Measurements from ENCODE around the gene CACNA1B.
"Not testable (repeated sequence)": the region's sequence is repeated elsewhere in the genome, so short reads cannot be mapped to it uniquely, and the experiment has no call there.

The CACNA1B gene

GRCh38 chr9:137877506-137878122, at the start of gene CACNA1B:
CACNA1B (plus strand) TSS chr9:137877782; CDS start chr9:137877934, 152 bp downstream.
- not testable (repeated sequence) for DNase-seq

GRCh38 chr9:137827908-137828526, 49.6 kb upstream of the CACNA1B start:
- DNase-seq, result no peak

DNA sequence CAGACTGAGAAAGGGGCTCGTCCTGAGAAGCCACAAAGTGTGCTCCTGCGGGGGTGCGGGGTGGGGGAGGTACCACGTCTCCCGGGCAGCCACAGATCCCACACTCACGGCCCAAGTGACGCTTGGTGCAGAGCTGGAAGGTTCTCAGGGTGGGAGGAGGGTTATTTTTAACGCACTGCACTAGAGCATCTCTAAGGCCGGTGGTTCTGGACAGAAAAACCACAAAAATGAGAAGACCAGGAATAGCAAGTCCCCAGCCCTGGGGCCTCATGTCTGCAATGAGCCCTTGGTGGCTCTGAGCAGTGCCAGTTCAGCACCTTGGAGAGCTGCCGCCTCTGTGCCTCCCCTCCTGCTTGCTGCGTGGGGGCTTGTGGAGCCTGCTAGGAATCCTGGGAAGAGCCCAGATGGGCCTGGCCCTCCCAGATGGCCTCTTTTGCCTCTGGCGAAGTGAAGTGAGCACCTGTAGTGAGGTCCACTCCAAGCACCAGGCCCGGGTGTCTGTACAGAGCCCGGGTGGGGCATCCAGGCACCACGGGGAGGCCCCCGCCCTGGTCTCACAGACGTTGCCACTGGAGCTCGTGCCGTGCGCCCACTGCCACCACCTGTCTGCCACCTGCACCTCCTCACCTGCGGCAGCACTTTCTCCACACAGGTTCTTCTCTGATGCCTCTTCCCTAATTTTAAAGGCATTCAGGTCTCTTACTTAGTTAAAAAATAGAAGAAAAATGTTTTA, 48.9 kb upstream of the CACNA1B start:
- DNase-seq, result no peak

DNA sequence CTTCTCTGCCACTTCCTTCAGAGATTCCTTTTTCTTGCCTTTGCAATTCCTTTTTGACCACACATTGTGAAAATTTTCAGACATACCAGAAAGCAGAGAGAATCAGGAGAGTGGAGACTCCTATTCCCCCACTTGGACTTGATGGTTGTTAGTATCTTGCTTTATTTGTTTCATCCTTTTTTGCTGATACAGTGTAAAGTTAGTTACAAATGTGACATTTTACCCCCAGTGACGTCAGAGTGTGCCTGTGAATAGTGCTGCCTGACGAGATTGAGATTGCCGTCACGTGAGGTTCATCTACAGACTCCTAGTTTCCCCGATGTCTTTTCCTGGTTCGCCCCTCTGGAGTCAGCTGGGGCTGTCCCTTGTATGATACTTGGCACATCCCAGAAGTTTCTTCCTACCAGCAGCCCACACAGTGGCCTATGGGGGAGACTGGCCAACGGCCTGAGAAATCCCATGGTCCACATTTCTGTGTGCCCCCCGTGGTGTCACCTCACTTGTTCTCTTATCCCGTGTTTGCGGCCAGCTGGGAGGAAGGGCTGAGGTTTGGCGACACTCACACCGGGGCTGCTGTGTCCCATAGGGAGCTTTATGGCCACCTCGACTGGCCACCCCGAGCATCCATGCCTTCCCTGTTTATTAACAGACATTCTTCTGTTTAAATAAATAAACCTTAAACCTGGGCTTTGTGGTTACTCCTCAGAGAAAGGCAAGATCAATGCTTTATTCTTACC, 48.2 kb upstream of the CACNA1B start:
- DNase-seq, result no peak

GRCh38 chr9:137832191-137832700, 45.3 kb upstream of the CACNA1B start:
- DNase-seq, result no peak

DNA sequence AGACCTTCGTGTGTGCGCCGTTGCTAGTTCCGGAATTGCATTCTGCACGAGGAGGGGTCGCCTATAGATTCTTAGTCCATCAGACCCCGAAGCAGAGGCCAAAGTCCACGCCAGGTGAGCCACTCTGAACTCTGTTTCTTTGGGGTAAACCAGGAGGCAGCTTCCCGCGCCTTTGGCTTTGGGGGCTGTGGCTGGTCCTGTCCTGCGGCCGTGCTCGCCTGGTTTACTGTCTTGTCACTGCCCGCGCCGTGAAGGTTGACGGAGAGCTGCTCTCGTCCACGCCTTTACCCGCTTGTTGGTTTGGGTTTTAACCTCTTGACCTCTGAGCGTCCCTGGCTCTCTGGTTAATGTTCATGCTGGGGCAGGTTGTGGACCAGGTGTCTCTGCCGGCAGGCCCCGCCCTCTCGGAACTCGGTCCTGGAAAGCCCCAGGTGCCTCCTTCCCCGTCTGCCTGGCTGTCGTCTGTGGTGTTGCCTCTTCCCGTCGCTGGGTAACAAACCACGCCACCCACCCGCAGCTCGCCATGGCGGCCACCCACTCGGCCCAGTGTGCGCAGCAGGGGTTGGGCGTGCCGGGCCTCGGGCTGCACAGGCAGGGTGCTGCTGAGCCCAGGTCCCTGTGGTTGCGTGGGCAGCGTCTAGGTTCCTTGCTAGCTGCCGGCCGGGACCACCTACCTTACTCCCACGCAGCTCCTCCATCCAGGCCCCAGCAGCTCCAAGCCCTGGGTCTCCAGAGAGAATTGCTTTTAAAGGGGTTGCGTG, 44.6 kb upstream of the CACNA1B start:
- no peak for DNase-seq

DNA sequence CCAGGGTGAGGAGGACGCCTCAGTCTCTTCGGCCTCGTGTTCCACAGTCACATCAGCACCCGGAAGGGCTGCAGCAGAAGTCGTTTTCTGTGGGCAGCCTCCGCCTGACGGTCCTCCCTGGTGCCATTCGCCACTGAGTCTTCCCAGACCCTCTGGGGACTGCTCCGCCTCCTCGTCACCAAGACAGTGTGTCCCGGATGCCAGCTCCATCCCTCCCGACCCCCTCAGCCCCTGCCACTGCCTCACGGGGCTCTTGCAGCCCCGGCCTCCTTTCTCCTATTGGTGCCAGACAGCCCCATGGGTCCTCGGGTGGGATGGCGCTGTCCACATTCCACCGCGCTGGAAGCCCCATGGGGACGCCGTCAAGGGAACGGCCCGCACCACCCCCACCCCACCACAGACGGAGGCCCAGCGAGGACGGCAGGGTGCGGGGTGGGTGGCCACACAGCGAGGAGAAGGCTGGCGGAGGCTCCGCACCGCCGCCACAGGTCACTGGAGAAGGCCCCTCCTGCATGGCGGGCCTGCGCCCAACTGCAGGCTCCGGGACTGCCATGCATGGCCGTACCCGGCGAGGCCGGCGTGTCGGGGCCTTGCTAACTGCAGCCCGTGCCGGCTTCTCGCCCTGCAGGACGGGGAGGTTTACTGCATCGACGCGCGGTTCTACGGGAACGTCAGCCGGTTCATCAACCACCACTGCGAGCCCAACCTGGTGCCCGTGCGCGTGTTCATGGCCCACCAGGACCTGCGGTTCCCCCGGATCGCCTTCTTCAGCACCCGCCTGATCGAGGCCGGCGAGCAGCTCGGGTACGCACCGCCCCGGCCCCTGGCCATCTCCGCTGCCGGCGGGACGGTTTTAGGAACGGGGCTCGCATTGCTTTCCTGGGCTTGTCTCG, 43.6 kb upstream of the CACNA1B start:
- DNase-seq, result no peak

GRCh38 chr9:137834846-137835546, 42.6 kb upstream of the CACNA1B start:
- no peak for DNase-seq

GRCh38 chr9:137836151-137836830, 41.3 kb upstream of the CACNA1B start:
- no peak for DNase-seq

DNA sequence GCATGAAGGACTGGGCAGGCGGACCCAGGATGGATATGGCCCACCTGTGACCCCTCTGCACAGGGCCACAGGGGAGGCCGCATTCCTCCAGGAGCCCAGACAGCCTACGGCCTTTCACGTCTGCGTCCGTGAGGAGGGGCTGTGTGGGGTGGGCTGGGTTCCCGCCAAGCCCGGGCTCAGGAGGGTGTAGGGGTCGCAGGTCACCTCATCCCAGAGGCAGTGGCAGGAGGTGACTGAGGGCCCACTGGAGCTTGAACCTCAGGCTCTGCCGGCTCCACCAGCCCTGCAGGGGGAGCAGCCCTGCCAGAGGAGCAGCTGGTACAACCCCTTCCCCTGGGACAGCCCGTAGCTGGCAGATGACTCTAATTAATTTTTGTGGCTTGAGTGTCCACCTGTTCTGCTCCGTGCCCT, 40.7 kb upstream of the CACNA1B start:
- DNase-seq, result no peak

- DNase-seq, result no peak
Measured at GRCh38 chr9:137837345-137838278, 40.0 kb upstream of the CACNA1B start.

- DNase-seq, result no peak
Measured at GRCh38 chr9:137838576-137838975, 39.0 kb upstream of the CACNA1B start.

- no peak for DNase-seq
Measured at GRCh38 chr9:137843355-137843754, 34.2 kb upstream of the CACNA1B start.

- DNase-seq, result no peak
Measured at GRCh38 chr9:137851516-137852267, 25.9 kb upstream of the CACNA1B start.

DNA sequence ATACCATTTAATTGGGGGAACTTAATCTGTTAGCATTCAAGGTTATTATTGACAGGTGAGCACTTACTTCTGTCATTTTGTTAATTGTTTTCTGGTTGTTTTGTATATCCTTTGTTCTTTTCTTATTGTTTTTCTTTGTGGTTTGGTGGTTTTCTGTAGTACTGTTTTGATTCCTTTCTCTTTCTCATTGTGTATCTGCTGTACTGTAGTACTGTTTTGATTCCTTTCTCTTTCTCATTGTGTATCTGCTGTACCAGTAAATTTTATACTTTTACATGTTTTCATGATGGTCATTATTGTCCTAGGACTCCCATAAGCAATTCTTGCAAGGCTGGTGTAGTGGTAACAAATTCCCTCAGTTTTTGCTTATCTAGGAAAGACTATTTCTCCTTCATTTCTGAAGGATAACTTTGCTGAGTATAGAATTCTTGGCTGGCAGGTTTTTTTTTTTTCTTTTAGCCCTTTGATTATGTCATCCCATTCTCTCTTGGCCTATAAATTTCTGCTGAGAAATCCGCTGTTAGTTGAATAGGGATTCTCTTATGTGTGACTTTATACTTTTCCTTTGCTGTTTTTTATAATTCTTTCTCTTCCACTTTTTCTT, 24.1 kb upstream of the CACNA1B start:
- no peak for DNase-seq

- DNase-seq, result no peak
Measured at GRCh38 chr9:137860361-137860760, 17.2 kb upstream of the CACNA1B start.

GRCh38 chr9:137865581-137866145, 11.9 kb upstream of the CACNA1B start:
- DNase-seq, result no peak
